Activated CD4-positive, CD25-positive, alpha-beta regulatory T cell treated with anti-CD3 and anti-CD28 coated beads, Interleukin-2, amount 50 U/mL, for 24 hours (primary cell): ENCODE results near the gene TRA2B.

ENCODE experiments used
- ATAC-seq, 2 donors: fragments of 150-1000 bp; cut with Tn5 transposase; one replicate each; pipeline ENCODE4 v1.10.0; 2021; ENCODE audit warnings: mild to moderate bottlenecking in 1 of 2, moderate library complexity in 1 of 2

Gene TRA2B

DNA sequence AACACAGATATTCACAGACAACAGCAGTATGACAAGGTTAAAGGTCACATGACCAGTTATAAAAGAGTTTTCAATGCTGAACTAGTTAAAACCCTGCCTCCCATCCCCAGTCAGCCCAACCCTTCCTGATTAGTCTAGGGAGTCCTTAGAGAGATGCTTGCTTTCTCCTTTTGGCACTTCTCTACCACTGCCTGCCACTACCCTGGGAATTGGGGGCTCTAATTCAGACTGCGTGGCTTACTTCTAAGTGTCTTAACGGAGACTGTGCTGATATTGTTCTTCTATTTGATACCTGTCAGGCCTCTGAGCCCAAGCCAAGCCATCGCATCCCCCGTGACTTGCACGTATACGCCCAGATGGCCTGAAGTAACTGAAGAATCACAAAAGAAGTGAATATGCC is 11.7 kb upstream of the TRA2B start:
- ATAC-seq = no peak

DNA sequence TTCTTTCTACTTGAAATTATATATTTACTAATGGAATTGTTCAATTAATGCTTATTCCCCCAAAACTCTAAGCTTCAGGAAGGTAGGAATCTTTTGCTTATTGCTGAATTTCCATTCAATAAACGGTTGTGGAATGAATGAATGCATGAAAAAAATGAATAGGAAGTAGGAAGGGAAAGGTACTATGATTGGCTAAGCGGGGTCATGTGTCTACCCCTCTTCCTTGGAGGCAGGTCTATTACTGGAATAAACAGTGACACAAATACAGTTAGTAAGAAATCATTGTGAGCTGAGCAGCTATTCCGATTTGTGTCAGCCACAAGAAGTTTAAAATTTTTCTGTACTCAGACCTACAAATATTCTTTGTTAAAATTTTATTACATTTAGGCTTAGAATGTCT is 10.5 kb upstream of the TRA2B start:
- no peak for ATAC-seq

DNA sequence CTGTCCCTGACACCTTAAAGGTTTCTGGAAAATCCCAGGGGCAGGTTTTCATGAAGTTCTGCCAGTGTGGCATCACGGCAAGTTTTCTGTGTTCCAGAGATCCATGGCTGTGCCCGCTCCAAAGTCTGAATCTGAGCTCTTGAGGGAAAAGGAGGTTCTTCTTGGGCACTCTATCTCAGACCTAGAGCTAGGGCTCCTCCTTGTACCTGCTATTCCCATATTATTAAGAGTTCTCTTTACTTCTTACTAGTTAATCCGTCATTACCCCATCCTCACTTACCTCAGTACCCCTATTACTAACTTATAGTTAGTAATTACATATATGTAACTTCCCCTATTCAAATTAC is 5.9 kb upstream of the TRA2B start:
- ATAC-seq = no peak

GRCh38 chr3:185942907-185943759 is 5.3 kb upstream of the TRA2B start:
- ATAC-seq = peak; percentile 89 to 95

GRCh38 chr3:185942396-185942795 is 4.6 kb upstream of the TRA2B start:
- no peak for ATAC-seq

GRCh38 chr3:185940951-185941350 is 3.1 kb upstream of the TRA2B start:
- ATAC-seq = no peak

- no peak for ATAC-seq
Measured at GRCh38 chr3:185939721-185940120, 1.9 kb upstream of the TRA2B start.

GRCh38 chr3:185936814-185937688 is 763 bp downstream of the TRA2B start:
- peak; percentile 57 to 63 for ATAC-seq

- ATAC-seq = no peak
Measured at GRCh38 chr3:185936273-185936629, 1.6 kb downstream of the TRA2B start.

- ATAC-seq = no peak
Measured at GRCh38 chr3:185935465-185936272, 2.1 kb downstream of the TRA2B start.

GRCh38 chr3:185934767-185935464 is 2.9 kb downstream of the TRA2B start:
- ATAC-seq = no peak

- ATAC-seq = no peak
Measured at GRCh38 chr3:185934174-185934557, 3.6 kb downstream of the TRA2B start.

DNA sequence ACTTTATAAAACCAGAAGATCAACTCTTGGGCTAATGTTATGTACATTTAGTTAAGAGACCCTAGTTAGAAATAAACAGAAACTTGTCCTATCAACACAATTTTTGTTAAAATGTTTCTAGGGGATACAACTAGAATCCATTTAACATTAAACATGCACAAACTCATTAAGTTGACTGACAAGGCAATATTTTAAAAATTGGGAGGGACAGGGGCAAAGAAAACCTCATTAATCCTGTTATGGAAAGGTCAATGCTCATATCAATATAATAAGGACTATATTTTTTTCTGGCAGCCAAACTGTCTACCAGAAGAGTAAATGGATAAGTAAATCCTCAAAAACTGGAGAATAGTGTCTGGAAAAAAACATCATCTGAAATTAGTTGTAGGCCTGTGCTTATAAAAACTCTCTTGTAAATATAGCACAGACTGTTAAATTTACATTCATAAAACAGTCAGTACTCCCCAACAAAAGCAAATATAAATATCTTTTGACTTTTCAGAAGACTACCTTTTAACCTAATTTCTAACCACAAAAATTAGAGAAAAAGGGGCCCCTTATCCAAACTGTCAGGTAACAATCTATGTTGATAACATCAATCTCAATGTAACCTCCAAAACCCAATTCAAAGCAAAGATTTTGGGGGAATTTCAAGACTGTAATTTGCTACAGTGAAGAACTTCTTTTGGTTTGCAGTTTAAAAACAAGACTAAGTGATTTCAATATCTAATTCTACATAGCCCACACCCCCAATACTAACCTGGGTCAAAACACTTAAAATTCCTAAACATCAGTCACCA is 4.2 kb downstream of the TRA2B start:
- ATAC-seq = no peak

GRCh38 chr3:185931777-185932612 is 5.8 kb downstream of the TRA2B start:
- ATAC-seq = peak; percentile 7 to 18

- ATAC-seq = no peak
Measured at GRCh38 chr3:185930393-185931107, 7.3 kb downstream of the TRA2B start.

GRCh38 chr3:185929192-185930151 is 8.3 kb downstream of the TRA2B start:
- ATAC-seq = peak in 1 of 2 donors; percentile 14

DNA sequence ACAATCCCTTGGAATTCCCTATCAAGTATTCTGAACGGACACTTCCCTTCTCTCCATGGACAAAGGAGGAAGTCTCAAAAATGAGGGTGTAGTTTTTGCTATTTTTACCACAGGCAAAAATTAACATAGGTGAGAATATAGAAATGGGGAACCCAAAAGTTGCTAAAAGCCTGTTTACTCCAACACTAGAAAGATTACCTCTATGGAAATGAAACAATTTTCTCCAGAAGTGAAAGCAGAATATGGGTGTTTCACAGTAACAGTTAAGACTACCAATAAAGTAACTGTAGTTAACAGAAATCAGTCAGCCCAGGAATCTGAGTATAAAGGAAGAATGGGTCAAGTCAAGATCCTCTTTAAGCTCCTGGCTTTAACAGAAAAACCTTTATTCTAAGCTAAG is 9.3 kb downstream of the TRA2B start:
- ATAC-seq = peak; percentile 33 to 36

GRCh38 chr3:185927501-185928200 is 10.2 kb downstream of the TRA2B start:
- no peak for ATAC-seq
